HepG2 (cell line): Measurements from ENCODE around the gene NEDD4L. TPM values are rescaled to one million over a fixed set of nuclear protein-coding genes. Genes with fewer than 3 reads are reported as not detected.

Experiments used
- ATAC-seq: fragments of 200-7000 bp; cut with Tn5 transposase; 3 replicates; pipeline ENCODE4 v1.9.1; 2020; ENCODE audit warnings: mild to moderate bottlenecking, moderate library complexity
- BruUV-seq: library from RNA; stranded (reverse); fragments of 400-500 nt; replicated peaks from 2 replicates; lab custom pipeline; 2021; lab: Mats Ljungman, UMichigan
- CTCF ChIA-PET: fragments of 300-600 bp; formaldehyde crosslinking; extraction: SDS; loops from one replicate; lab custom pipeline; 2021; ENCODE audit warnings: low total read pairs, inconsistent platforms, low intra/inter-chr PET ratio; lab: Yijun Ruan, JAX
- POLR2A ChIA-PET: fragments of 350-600 bp; sonication (Branson Sonifier 250); formaldehyde crosslinking; loops from one replicate; lab custom pipeline; 2020; ENCODE audit warnings: antibody characterized with exemption, inconsistent platforms; lab: Yijun Ruan, JAX
- DNase-seq: peaks from one replicate; pipeline ENCODE4 v3.0.0-alpha.2; 2015; ENCODE audit warnings: low spot score
- FAIRE-seq: peaks from 3 replicates; lab custom pipeline; 2011; peaks lifted over from hg19 to GRCh38; lab: Jason Lieb, UNC
- H2AFZ ChIP-seq: one replicate; pipeline ENCODE4 v1.6.1; 2011; ENCODE audit warnings: low read length, inconsistent platforms
- H3K27ac ChIP-seq: fragments of 300-600 bp; 3 replicates; pipeline ENCODE4 v1.8.0; 2011; ENCODE audit warnings: mixed run types, mild to moderate bottlenecking, mixed read lengths, low read length, inconsistent platforms; ENCODE audit not compliant: insufficient read depth; ENCODE audit errors: extremely low read length
- H3K27me3 ChIP-seq, 2 experiments: fragments of 200-600 bp in 1 of 2; 2 replicates in 1 of 2; 3 replicates in 1 of 2; pipeline versions ENCODE4 v1.6.0 to v1.8.0; 2011; ENCODE audit warnings: low read length in 2 of 2, mild to moderate bottlenecking in 2 of 2, moderate library complexity in 2 of 2, inconsistent platforms in 1 of 2; ENCODE audit not compliant: insufficient read depth in 2 of 2, control insufficient read depth in 1 of 2
- H3K36me3 ChIP-seq, 2 experiments: fragments of 200-600 bp in 1 of 2; replicated peaks in 1 of 2; 2 replicates in 1 of 2; 3 replicates in 1 of 2; pipeline versions ENCODE4 v1.5.1 to v1.8.0; 2011; ENCODE audit warnings: low read length in 2 of 2, inconsistent platforms in 1 of 2; ENCODE audit not compliant: insufficient read depth in 2 of 2, control insufficient read depth in 1 of 2
- H3K4me1 ChIP-seq: 2 replicates; pipeline ENCODE4 v1.5.1; 2012; ENCODE audit warnings: low read length, inconsistent platforms; ENCODE audit not compliant: insufficient read depth
- H3K4me2 ChIP-seq: 2 replicates; pipeline ENCODE4 v1.6.0; 2011; ENCODE audit warnings: low read depth, low read length, inconsistent platforms
- H3K4me3 ChIP-seq, 3 experiments: fragments of 200-600 bp in 1 of 3; sonication (generic), shearing (Covaris generic) in 1 of 3; replicated peaks in 1 of 3; 2 replicates each; pipeline ENCODE4 v1.5.1; 2011 to 2016; ENCODE audit warnings: low read length in 3 of 3, inconsistent platforms in 2 of 3, low read depth in 2 of 3, mild to moderate bottlenecking in 2 of 3, control low read depth in 1 of 3, mixed read lengths in 1 of 3; ENCODE audit not compliant: insufficient read depth in 1 of 3
- H3K79me2 ChIP-seq: one replicate; pipeline ENCODE4 v1.6.1; 2011; ENCODE audit warnings: low read length, inconsistent platforms; ENCODE audit not compliant: insufficient read depth
- H3K9ac ChIP-seq: 2 replicates; pipeline ENCODE4 v1.6.0; 2011; ENCODE audit warnings: mild to moderate bottlenecking, low read depth, low read length, inconsistent platforms; ENCODE audit not compliant: insufficient read depth
- H3K9me3 ChIP-seq: 2 replicates; pipeline ENCODE4 v1.5.1; 2012; ENCODE audit warnings: mild to moderate bottlenecking, low read length
- H4K20me1 ChIP-seq: 2 replicates; pipeline ENCODE4 v1.6.0; 2011; ENCODE audit warnings: inconsistent platforms, mild to moderate bottlenecking, low read length, moderate library complexity; ENCODE audit not compliant: insufficient read depth
- ELF3 ChIP-seq: IDR thresholded peaks from 2 replicates; pipeline ENCODE4 v1.6.1; 2016; ENCODE audit warnings: missing genetic modification reagents, missing compliant biosample characterization
- FOXA1 ChIP-seq, 2 experiments: fragments of 450-650 bp in 1 of 2; sonication (generic) in 1 of 2; formaldehyde crosslinking in 1 of 2; IDR thresholded peaks; 2 replicates each; pipeline versions ENCODE4 v1.4.0 to v1.6.1; 2016 to 2020; ENCODE audit warnings: missing genetic modification reagents in 1 of 2
- HDAC1 ChIP-seq: sonication (generic); formaldehyde crosslinking; IDR thresholded peaks from 2 replicates; pipeline ENCODE4 v1.5.1; 2020; ENCODE audit warnings: mild to moderate bottlenecking, missing genetic modification reagents
- ISL2 ChIP-seq: sonication (generic); formaldehyde crosslinking; IDR thresholded peaks from 2 replicates; pipeline ENCODE4 v1.5.0; 2020; ENCODE audit warnings: missing genetic modification reagents
- MED1 ChIP-seq: sonication (generic); formaldehyde crosslinking; IDR thresholded peaks from 2 replicates; pipeline ENCODE4 v1.4.0; 2020; ENCODE audit warnings: missing genetic modification reagents
- PHF5A ChIP-seq: IDR thresholded peaks from one replicate; pipeline ENCODE4 v1.6.1; 2018; ENCODE audit warnings: low read depth, missing genetic modification reagents; ENCODE audit not compliant: unreplicated experiment
- RAD21 ChIP-seq: fragments of 450-650 bp; formaldehyde crosslinking; IDR thresholded peaks from 2 replicates; pipeline ENCODE4 v1.5.0; 2020; ENCODE audit warnings: mild to moderate bottlenecking
- RFX1 ChIP-seq: fragments of 450-650 bp; IDR thresholded peaks from 2 replicates; pipeline ENCODE4 v1.6.1; 2017
- SETDB1 ChIP-seq: sonication (generic); formaldehyde crosslinking; IDR thresholded peaks from 2 replicates; pipeline ENCODE4 v1.5.1; 2020; ENCODE audit warnings: missing genetic modification reagents, mild to moderate bottlenecking, borderline replicate concordance
- SRSF4 ChIP-seq: fragments of 200-400 bp; formaldehyde crosslinking; IDR thresholded peaks from one replicate; pipeline ENCODE4 v1.6.1; 2018; ENCODE audit warnings: mild to moderate bottlenecking, low read depth, low read length, moderate library complexity; ENCODE audit not compliant: poor library complexity, severe bottlenecking
- YY1 ChIP-seq: IDR thresholded peaks from 2 replicates; pipeline ENCODE4 v1.6.1; 2011; ENCODE audit warnings: low read length, low read depth, moderate library complexity, mild to moderate bottlenecking; ENCODE audit not compliant: insufficient read depth, insufficient replicate concordance
- ZC3H13 ChIP-seq: sonication (generic); formaldehyde crosslinking; IDR thresholded peaks from 2 replicates; pipeline ENCODE4 v1.8.1; 2023; ENCODE audit warnings: mild to moderate bottlenecking, missing genetic modification reagents, moderate library complexity
- ZFP1 ChIP-seq: IDR thresholded peaks from 2 replicates; pipeline ENCODE4 v1.6.1; 2016
- ZNF263 ChIP-seq: sonication (generic); formaldehyde crosslinking; IDR thresholded peaks from 2 replicates; pipeline ENCODE4 v1.4.0; 2020; ENCODE audit warnings: missing genetic modification reagents
- ZNF383 ChIP-seq: sonication (generic); formaldehyde crosslinking; IDR thresholded peaks from 2 replicates; pipeline ENCODE4 v1.4.0; 2020; ENCODE audit warnings: missing genetic modification reagents, mild to moderate bottlenecking, borderline replicate concordance
- WGBS: methylation state at CpG from one replicate; pipeline ENCODE4 v1.1.6; 2017; ENCODE audit warnings: low lambda C conversion rate; 5-methylcytosine and 5-hydroxymethylcytosine counted together
- in situ Hi-C: cut with HindIII; loops from 2 replicates; pipeline ENCODE4 v1.10.0; 2017; ENCODE audit warnings: low pct_unique_long_range_greater_than_20kb; ENCODE audit not compliant: extremely low pct_ligation_motif_present
- intact Hi-C: fragments of 100-400 bp; cut with micrococcal nuclease; formaldehyde crosslinking; loops from one replicate; pipeline ENCODE4 v1.10.0; 2022; ENCODE audit not compliant: unreplicated experiment
- polyA plus RNA-seq, 8 experiments: library from polyadenylated mRNA; depleted of rRNA in 3 of 8; stranded (reverse) in 7 of 8; unstranded in 1 of 8; fragments of >200 nt; fragmentation: Illumina TruSeq in 4 of 8; extraction: Trizol in 4 of 8; gene quantifications; 2 replicates each; pipeline versions ENCODE4 v1.2.1 to v1.2.3, GENCODE V29; 2011 to 2016; ENCODE audit warnings: low read depth in 4 of 8, missing spikeins in 1 of 8, mixed read lengths in 1 of 8; ENCODE audit not compliant: insufficient read depth in 1 of 8
- total RNA-seq, 5 experiments: library from RNA; depleted of rRNA; stranded (reverse); fragments of >200 nt; fragmentation: Illumina TruSeq; extraction: Trizol; gene quantifications; 2 replicates each; pipeline ENCODE4 v1.2.3, GENCODE V29; 2016; ENCODE audit warnings: low read depth in 1 of 5
- TF ChIP-seq, protein P1 (sequence below): IDR thresholded peaks from 2 replicates; pipeline ENCODE4 v1.6.1; 2016; ENCODE audit warnings: missing genetic modification reagents, missing compliant biosample characterization
- TF ChIP-seq, protein P2 (sequence below): sonication (generic); formaldehyde crosslinking; IDR thresholded peaks from 2 replicates; pipeline ENCODE4 v1.8.0; 2022; ENCODE audit warnings: mild to moderate bottlenecking, missing genetic modification reagents, moderate library complexity
- TF ChIP-seq, protein P3 (sequence below): IDR thresholded peaks from 2 replicates; pipeline ENCODE4 v1.6.1; 2016; ENCODE audit warnings: low read depth, missing genetic modification reagents, missing compliant biosample characterization

Gene NEDD4L
- total and polyA plus RNA-seq, 2 of the 13 experiments (the other 11 are each of a cell fraction or from before 2014, with no cell fraction given): 168 to 390 TPM

DNA sequence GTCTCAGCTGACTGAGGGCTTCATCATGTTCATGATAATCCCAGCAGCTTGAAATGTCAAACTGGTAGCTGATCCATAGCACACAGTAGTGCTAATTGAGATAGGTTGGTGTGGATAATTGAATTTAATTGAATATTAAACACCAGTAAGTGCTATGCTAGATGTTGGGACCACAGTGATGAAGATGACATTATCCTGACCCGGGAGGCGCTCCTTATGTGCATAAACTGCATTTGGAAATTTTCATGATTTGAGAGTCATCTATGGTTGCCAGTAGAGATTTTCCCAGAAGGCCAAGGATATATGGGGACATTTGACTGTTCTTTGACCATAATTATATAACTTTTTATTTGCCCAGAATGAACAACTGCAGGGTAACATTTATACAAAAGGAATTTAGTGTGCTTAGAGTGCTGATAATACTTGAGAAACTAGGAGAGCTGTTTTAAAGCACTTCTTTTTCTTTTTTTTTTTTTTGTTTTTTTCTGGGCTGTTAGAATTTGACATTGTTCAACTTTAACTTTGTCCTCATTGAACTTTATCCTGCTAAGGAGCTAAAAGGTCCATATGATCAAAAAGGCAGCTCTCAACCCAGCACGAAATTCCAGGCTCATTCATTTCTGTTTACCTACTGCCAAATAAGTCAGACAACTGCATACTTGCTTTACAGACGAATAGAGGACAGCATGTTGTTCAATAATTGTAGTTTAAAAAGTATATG, 242.8 kb downstream of the NEDD4L start:
- intact Hi-C loops (loop anchor here (2.0 kb wide), 1 partner anchor 28 kb away; no protein-coding TSS in a partner anchor), in situ Hi-C loops (no loop called here)
- WGBS: 10% methylated on average over 4 of the region's 4 CpGs
- peak overlapping the region in 1 of 3 experiments; percentile 10; a peak in 2 of 6 replicates for H3K4me3 ChIP-seq
- no peaks in the 10 kb centered on the region for H4K20me1 ChIP-seq
- H3K36me3 ChIP-seq: peaks cover 1 to 7% of the 10 kb centered on the region in 2 experiments; a peak in 3 of 5 replicates
- H3K27me3 ChIP-seq: no peaks in the 10 kb centered on the region
- peak overlapping the region; percentile 97 for H3K27ac ChIP-seq
- peak; percentile 30 for FAIRE-seq
- H3K4me2 ChIP-seq: peak overlapping the region; percentile 66
- ChIA-PET POLR2A (interaction anchor here (1.0 to 2.4 kb wide), 2 partner anchors 28 to 62 kb away, joined by 4 to 13 read pairs; no protein-coding TSS in a partner anchor), CTCF (no interaction called here)
- TSS peak; percentile 91 for BruUV-seq
- H3K4me1 ChIP-seq: peaks cover 67% of the 10 kb centered on the region
- H3K9me3 ChIP-seq: no peaks in the 10 kb centered on the region
- H3K79me2 ChIP-seq: peaks cover 60% of the 10 kb centered on the region
- peak overlapping the region; percentile 69 for H3K9ac ChIP-seq
- DNase-seq: peak; percentile 68
- ATAC-seq: peak; percentile 75
- no peak overlapping the region for H2AFZ ChIP-seq
- TF ChIP-seq RAD21 (CRISPR knock-in tag) (no peak), ZNF263 (CRISPR knock-in tag) (no peak), RFX1 (no peak), ZNF383 (no peak), SRSF4 (no peak), ELF3 (no peak), FOXA1 (IDR thresholded peaks at IDR 0.05) (no peak), FOXA1 (CRISPR knock-in tag; IDR thresholded peaks at IDR 0.05) (0 out of 2 replicates have a peak, but pooled peaks have one; percentile 28), MED1 (CRISPR knock-in tag) (0 out of 2 replicates have a peak, but pooled peaks have one; percentile 43), PHF5A (CRISPR knock-in tag) (no peak), HDAC1 (CRISPR knock-in tag) (no peak; the same call in 1 of the 2 replicates), ZFP1 (CRISPR knock-in tag) (no peak), YY1 (no peak), SETDB1 (no peak), ZC3H13 (CRISPR knock-in tag) (no peak), ISL2 (0 out of 2 replicates have a peak, but pooled peaks have one; percentile 44)
- TF ChIP-seq, protein P1, sequence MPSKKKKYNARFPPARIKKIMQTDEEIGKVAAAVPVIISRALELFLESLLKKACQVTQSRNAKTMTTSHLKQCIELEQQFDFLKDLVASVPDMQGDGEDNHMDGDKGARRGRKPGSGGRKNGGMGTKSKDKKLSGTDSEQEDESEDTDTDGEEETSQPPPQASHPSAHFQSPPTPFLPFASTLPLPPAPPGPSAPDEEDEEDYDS: no peak
- TF ChIP-seq, protein P2, sequence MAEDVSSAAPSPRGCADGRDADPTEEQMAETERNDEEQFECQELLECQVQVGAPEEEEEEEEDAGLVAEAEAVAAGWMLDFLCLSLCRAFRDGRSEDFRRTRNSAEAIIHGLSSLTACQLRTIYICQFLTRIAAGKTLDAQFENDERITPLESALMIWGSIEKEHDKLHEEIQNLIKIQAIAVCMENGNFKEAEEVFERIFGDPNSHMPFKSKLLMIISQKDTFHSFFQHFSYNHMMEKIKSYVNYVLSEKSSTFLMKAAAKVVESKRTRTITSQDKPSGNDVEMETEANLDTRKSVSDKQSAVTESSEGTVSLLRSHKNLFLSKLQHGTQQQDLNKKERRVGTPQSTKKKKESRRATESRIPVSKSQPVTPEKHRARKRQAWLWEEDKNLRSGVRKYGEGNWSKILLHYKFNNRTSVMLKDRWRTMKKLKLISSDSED (CRISPR knock-in tag): no peak
- TF ChIP-seq, protein P3, sequence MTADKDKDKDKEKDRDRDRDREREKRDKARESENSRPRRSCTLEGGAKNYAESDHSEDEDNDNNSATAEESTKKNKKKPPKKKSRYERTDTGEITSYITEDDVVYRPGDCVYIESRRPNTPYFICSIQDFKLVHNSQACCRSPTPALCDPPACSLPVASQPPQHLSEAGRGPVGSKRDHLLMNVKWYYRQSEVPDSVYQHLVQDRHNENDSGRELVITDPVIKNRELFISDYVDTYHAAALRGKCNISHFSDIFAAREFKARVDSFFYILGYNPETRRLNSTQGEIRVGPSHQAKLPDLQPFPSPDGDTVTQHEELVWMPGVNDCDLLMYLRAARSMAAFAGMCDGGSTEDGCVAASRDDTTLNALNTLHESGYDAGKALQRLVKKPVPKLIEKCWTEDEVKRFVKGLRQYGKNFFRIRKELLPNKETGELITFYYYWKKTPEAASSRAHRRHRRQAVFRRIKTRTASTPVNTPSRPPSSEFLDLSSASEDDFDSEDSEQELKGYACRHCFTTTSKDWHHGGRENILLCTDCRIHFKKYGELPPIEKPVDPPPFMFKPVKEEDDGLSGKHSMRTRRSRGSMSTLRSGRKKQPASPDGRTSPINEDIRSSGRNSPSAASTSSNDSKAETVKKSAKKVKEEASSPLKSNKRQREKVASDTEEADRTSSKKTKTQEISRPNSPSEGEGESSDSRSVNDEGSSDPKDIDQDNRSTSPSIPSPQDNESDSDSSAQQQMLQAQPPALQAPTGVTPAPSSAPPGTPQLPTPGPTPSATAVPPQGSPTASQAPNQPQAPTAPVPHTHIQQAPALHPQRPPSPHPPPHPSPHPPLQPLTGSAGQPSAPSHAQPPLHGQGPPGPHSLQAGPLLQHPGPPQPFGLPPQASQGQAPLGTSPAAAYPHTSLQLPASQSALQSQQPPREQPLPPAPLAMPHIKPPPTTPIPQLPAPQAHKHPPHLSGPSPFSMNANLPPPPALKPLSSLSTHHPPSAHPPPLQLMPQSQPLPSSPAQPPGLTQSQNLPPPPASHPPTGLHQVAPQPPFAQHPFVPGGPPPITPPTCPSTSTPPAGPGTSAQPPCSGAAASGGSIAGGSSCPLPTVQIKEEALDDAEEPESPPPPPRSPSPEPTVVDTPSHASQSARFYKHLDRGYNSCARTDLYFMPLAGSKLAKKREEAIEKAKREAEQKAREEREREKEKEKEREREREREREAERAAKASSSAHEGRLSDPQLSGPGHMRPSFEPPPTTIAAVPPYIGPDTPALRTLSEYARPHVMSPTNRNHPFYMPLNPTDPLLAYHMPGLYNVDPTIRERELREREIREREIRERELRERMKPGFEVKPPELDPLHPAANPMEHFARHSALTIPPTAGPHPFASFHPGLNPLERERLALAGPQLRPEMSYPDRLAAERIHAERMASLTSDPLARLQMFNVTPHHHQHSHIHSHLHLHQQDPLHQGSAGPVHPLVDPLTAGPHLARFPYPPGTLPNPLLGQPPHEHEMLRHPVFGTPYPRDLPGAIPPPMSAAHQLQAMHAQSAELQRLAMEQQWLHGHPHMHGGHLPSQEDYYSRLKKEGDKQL (CRISPR knock-in tag): no peak
